Measurements from ENCODE around the gene SNTB2. TPM values are rescaled to one million over a fixed set of nuclear protein-coding genes. Genes with fewer than 3 reads are reported as not detected.

SNTB2 gene
- total RNA-seq, 1 experiment from 2014 or later, result 50.6 TPM

DNA sequence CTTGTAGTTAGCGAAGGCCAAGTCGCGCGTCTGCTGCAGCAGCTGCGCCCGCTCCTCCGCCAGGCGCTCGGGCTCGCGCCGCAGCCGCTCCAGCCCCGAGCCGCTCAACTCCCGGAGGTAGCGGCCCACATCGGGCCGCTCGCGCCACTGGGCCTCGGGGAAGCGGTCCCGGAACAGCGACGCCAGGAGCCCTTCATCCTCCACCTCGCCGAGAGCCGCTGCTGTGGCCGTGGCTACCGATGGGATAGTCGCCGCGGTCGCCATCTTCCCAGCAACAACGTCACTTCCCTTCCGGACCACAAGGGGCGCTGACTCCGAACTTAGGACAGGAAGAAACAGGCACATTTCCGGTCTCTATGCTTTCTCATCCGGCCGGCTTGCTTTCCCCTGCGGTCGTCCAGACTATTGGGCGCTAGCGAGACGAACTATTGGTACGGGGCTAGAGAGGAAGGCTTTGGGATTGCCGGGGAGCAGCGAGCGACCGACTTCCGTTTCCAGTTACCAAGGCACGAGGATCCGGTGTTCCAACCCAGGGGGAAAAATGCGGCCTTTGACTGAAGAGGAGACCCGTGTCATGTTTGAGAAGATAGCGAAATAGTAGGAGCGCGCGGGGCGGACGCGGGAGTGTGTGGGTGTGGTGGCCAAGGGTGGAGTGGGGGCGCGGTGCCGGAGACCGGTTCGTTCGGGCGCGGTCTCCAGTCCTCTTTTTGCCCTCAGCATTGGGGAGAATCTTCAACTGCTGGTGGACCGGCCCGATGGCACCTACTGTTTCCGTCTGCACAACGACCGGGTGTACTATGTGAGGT is 152.5 kb downstream of the SNTB2 start, which contains the start of the genes COG8 and NIP7:
TSS of gene COG8 (minus strand) at position 276 of the 806 bp plus-strand sequence. CDS start at position 264, 12 bp downstream.
TSS of gene NIP7 (plus strand) at position 484 of the 806 bp plus-strand sequence. CDS start at position 542, 58 bp downstream.
- H3K9me3 ChIP-seq, result no peaks in the 10 kb centered on the region
- no TSS peak for BruUV-seq (replicated peaks)
- H3K4me1 ChIP-seq, result peaks cover 14% of the 10 kb centered on the region; the same call in 1 of the 2 replicates
- POLR2A ChIA-PET, result interaction anchor here (0.9 to 1.0 kb wide), 2 partner anchors 386 to 415 kb away, joined by 3 read pairs; partner anchors contain the start of genes NOB1 and NQO1
- no peaks in the 10 kb centered on the region for H3K27me3 ChIP-seq (replicated peaks; ENCODE audit: control insufficient read depth, insufficient read depth, low read length)
- H3K9me3 Mint-ChIP-seq (ENCODE audit: unreplicated experiment), result no peaks in the 10 kb centered on the region
- H3K4me3 ChIP-seq (ENCODE audit: low read depth, low read length), result peak within 1 kb of the TSS; percentile 81
- intact Hi-C loops (cut with micrococcal nuclease; ENCODE audit: unreplicated experiment), result loop anchor here (1.0 to 10.0 kb wide), 4 partner anchors 9 to 225 kb away; partner anchors contain the start of genes NFAT5, PDF and TERF2
- H3K36me3 Mint-ChIP-seq (ENCODE audit: insufficient read depth, unreplicated experiment), result peaks cover 80% of the 10 kb centered on the region
- TF ChIP-seq, protein P1, sequence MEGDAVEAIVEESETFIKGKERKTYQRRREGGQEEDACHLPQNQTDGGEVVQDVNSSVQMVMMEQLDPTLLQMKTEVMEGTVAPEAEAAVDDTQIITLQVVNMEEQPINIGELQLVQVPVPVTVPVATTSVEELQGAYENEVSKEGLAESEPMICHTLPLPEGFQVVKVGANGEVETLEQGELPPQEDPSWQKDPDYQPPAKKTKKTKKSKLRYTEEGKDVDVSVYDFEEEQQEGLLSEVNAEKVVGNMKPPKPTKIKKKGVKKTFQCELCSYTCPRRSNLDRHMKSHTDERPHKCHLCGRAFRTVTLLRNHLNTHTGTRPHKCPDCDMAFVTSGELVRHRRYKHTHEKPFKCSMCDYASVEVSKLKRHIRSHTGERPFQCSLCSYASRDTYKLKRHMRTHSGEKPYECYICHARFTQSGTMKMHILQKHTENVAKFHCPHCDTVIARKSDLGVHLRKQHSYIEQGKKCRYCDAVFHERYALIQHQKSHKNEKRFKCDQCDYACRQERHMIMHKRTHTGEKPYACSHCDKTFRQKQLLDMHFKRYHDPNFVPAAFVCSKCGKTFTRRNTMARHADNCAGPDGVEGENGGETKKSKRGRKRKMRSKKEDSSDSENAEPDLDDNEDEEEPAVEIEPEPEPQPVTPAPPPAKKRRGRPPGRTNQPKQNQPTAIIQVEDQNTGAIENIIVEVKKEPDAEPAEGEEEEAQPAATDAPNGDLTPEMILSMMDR (IDR thresholded peaks at IDR 0.05; ENCODE audit: insufficient read depth in 1 of 2, low read depth in 1 of 2, low read length in 1 of 2, severe bottlenecking in 1 of 2, unreplicated experiment in 1 of 2), result peak; percentile 85 to 93
- peak within 1 kb of the TSS; percentile 98 for H3K4me3 Mint-ChIP-seq (ENCODE audit: unreplicated experiment)
- H3K36me3 ChIP-seq (ENCODE audit: control insufficient read depth, insufficient read depth, low read length), result peaks cover 3% of the 10 kb centered on the region; the same call in 1 of the 2 replicates
- peaks cover 12% of the 10 kb centered on the region for H3K4me1 Mint-ChIP-seq (ENCODE audit: low read depth, unreplicated experiment)
- CTCF ChIA-PET, result interaction anchor here (1.2 kb wide), 1 partner anchor 189 kb away, joined by 6 read pairs; no protein-coding TSS in a partner anchor
- no peaks in the 10 kb centered on the region for H3K27me3 Mint-ChIP-seq (ENCODE audit: insufficient read depth, unreplicated experiment)
- DNase-seq, result peak; percentile 98 to 99
- peak within 1 kb of the TSS; percentile 98 for H3K27ac Mint-ChIP-seq (ENCODE audit: unreplicated experiment)

DNA sequence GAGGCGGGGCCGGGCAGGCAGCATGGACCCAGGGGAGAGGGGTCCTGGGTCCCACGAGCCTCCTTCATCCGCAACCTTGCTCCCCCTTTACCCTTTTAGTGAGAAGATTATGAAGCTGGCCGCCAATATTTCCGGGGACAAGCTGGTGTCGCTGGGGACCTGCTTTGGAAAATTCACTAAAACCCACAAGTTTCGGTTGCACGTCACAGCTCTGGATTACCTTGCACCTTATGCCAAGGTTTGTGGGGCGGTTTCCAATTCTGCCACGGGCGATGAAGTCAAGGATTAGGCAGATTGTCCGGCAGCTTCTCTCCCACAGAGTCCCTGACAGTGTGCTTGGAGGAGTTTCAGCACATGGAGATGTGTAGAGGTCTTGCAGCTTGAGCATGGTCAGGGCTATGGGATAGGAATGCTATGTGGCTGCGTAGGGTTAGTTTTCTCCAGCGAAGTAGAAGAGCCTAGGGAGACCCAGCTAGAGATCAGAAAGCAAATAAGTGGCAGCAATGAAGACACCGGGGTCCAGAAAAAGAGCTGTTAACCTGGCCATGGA is 153.2 kb downstream of the SNTB2 start:
- intact Hi-C loops (cut with micrococcal nuclease; ENCODE audit: unreplicated experiment), result no loop called here
- POLR2A ChIA-PET, result interaction anchor here (0.5 to 0.9 kb wide), 3 partner anchors 12 to 502 kb away, joined by 3 read pairs; partner anchors contain the start of gene NOB1
- H3K36me3 ChIP-seq (ENCODE audit: control insufficient read depth, insufficient read depth, low read length), result peaks cover 3% of the 10 kb centered on the region; the same call in 1 of the 2 replicates
- DNase-seq, result no peak
- peaks cover 76% of the 10 kb centered on the region for H3K36me3 Mint-ChIP-seq (ENCODE audit: insufficient read depth, unreplicated experiment)
- TSS peak; percentile 66 for BruUV-seq (replicated peaks)
- H3K9me3 ChIP-seq, result no peaks in the 10 kb centered on the region
- peak overlapping the region; percentile 98 for H3K4me3 Mint-ChIP-seq (ENCODE audit: unreplicated experiment)
- H3K4me1 Mint-ChIP-seq (ENCODE audit: low read depth, unreplicated experiment), result peaks cover 12% of the 10 kb centered on the region
- peak overlapping the region; percentile 81 for H3K4me3 ChIP-seq (ENCODE audit: low read depth, low read length)
- H3K27me3 ChIP-seq (replicated peaks; ENCODE audit: control insufficient read depth, insufficient read depth, low read length), result no peaks in the 10 kb centered on the region
- CTCF ChIA-PET, result no interaction called here
- no peaks in the 10 kb centered on the region for H3K27me3 Mint-ChIP-seq (ENCODE audit: insufficient read depth, unreplicated experiment)
- H3K27ac Mint-ChIP-seq (ENCODE audit: unreplicated experiment), result peak overlapping the region; percentile 98
- peaks cover 14% of the 10 kb centered on the region; the same call in 1 of the 2 replicates for H3K4me1 ChIP-seq
- TF ChIP-seq, protein P1 (IDR thresholded peaks at IDR 0.05; ENCODE audit: insufficient read depth in 1 of 2, low read depth in 1 of 2, low read length in 1 of 2, severe bottlenecking in 1 of 2, unreplicated experiment in 1 of 2), result no peak
- no peaks in the 10 kb centered on the region for H3K9me3 Mint-ChIP-seq (ENCODE audit: unreplicated experiment)

DNA sequence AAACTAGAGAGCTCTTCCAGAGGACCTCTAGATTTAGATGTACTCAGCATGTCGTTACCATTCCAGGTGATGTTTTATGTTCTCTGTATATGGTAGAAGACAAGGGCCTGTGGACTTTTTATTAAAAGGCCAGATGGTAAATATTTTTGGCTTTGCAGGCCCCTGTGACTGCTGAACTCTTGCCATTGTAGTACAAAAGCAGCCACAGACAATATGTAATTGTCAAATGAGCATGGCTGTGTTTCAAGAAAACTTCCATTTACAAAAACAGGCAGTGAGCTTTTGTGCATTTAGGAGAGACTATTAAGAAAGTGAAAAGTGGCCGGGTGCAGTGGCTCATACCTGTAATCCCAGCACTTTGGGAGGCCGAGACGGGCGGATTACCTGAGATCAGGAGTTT is 157.2 kb downstream of the SNTB2 start:
- no peaks in the 10 kb centered on the region for H3K9me3 ChIP-seq
- POLR2A ChIA-PET, result no interaction called here

More for the DNA sequence above, 157.2 kb downstream of the SNTB2 start:
- Histone ChIP-seq H3K4me1 (0 out of 2 replicates have a peak, but pooled peaks cover 5% of the 10 kb centered on the region), H3K4me3 (ENCODE audit: low read depth, low read length) (no peak overlapping the region), H3K27me3 (replicated peaks; ENCODE audit: control insufficient read depth, insufficient read depth, low read length) (no peaks in the 10 kb centered on the region), H3K36me3 (ENCODE audit: control insufficient read depth, insufficient read depth, low read length) (no peaks in the 10 kb centered on the region)
- no peak for DNase-seq
- Mint-ChIP-seq H3K9me3 (ENCODE audit: unreplicated experiment) (no peaks in the 10 kb centered on the region), H3K27me3 (ENCODE audit: insufficient read depth, unreplicated experiment) (no peaks in the 10 kb centered on the region), H3K4me1 (ENCODE audit: low read depth, unreplicated experiment) (peaks cover 6% of the 10 kb centered on the region), H3K27ac (ENCODE audit: unreplicated experiment) (no peak overlapping the region), H3K4me3 (ENCODE audit: unreplicated experiment) (no peak overlapping the region), H3K36me3 (ENCODE audit: insufficient read depth, unreplicated experiment) (peaks cover 77% of the 10 kb centered on the region)
- intact Hi-C loops (cut with micrococcal nuclease; ENCODE audit: unreplicated experiment), result no loop called here
- CTCF ChIA-PET, result no interaction called here
- no TSS peak for BruUV-seq (replicated peaks)
- TF ChIP-seq, protein P1 (IDR thresholded peaks at IDR 0.05; ENCODE audit: insufficient read depth in 1 of 2, low read depth in 1 of 2, low read length in 1 of 2, severe bottlenecking in 1 of 2, unreplicated experiment in 1 of 2), result no peak
